GM23248 (cell line): ENCODE data around the gene NINL.

ENCODE experiments used
- EZH2 ChIP-seq: fragments of 200-600 bp; sonication (generic); IDR thresholded peaks from 2 replicates; pipeline ENCODE4 v1.6.1; 2018; ENCODE audit warnings: antibody characterized with exemption, mild to moderate bottlenecking; ENCODE audit not compliant: insufficient read depth, poor library complexity, severe bottlenecking
- EZH2phosphoT487 ChIP-seq: fragments of 200-600 bp; sonication (generic); IDR thresholded peaks from 2 replicates; pipeline ENCODE4 v1.6.1; 2018; ENCODE audit warnings: antibody characterized with exemption, moderate library complexity, mild to moderate bottlenecking, low read depth; ENCODE audit not compliant: insufficient read depth

DNA sequence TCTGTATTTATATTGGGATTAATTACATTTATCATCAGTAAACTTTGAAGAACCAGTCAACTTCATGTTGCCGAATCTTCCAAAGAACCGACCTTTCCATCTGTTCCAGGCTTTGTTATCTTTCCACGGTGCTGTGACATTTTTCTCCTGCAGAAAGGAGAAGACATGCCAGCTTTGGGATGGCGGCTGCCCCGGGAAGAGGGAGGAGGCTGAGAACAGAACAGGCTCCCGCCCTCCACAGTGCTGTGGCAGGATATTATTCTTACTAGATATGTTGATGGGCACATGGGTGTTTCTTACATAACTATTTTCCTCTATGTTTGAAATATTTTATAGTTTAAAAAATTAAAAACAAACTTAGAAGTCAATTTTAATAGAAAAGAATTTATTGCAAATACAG, 133.0 kb downstream of the NINL start:
- no peak for TF ChIP-seq EZH2
- no peak for TF ChIP-seq EZH2phosphoT487
